Activated T-helper 17 cell treated with anti-CD3 and anti-CD28 coated beads, Interleukin-2, amount 50 U/mL, for 72 hours (primary cell): ENCODE data around the gene TCP10L. TPM values are rescaled to one million over a fixed set of nuclear protein-coding genes. Genes with fewer than 3 reads are reported as not detected.

Experiments used
- ATAC-seq: fragments of 150-1000 bp; cut with Tn5 transposase; replicated peaks from 2 replicates; pipeline ENCODE4 v1.10.0; 2021; ENCODE audit warnings: mild to moderate bottlenecking, moderate library complexity
- H3K27ac Mint-ChIP-seq: one replicate; pipeline ENCODE4 v1.8.0; 2022; ENCODE audit warnings: mixed read lengths
- H3K27me3 Mint-ChIP-seq: one replicate; pipeline ENCODE4 v1.8.0; 2022; ENCODE audit warnings: mixed read lengths
- H3K36me3 Mint-ChIP-seq: one replicate; pipeline ENCODE4 v1.8.0; 2022; ENCODE audit warnings: low read depth, mild to moderate bottlenecking, mixed read lengths
- H3K4me1 Mint-ChIP-seq: one replicate; pipeline ENCODE4 v1.8.0; 2022; ENCODE audit warnings: mixed read lengths
- H3K4me3 Mint-ChIP-seq: one replicate; pipeline ENCODE4 v1.8.0; 2022; ENCODE audit warnings: mild to moderate bottlenecking, mixed read lengths
- H3K9me3 Mint-ChIP-seq: one replicate; pipeline ENCODE4 v1.8.0; 2022; ENCODE audit warnings: mixed read lengths
- total RNA-seq, 2 donors: library from RNA; stranded (reverse); gene quantifications; one replicate each; pipeline ENCODE4 v1.2.3, GENCODE V29; 2022

The TCP10L gene
- total RNA-seq, 2 donors from 2014 or later, result 0.73 to 1.3 TPM

GRCh38 chr21:32599091-32599490 lies 13.8 kb upstream of the TCP10L start:
- peaks cover 54% of the 10 kb centered on the region for H3K36me3 Mint-ChIP-seq
- ATAC-seq, result no peak
- no peak overlapping the region for H3K4me3 Mint-ChIP-seq
- H3K9me3 Mint-ChIP-seq, result no peaks in the 10 kb centered on the region
- H3K27ac Mint-ChIP-seq, result no peak overlapping the region
- H3K4me1 Mint-ChIP-seq, result peaks cover 5% of the 10 kb centered on the region
- H3K27me3 Mint-ChIP-seq, result no peaks in the 10 kb centered on the region

- Mint-ChIP-seq H3K36me3 (peaks cover 35% of the 10 kb centered on the region), H3K27ac (no peak overlapping the region), H3K27me3 (no peaks in the 10 kb centered on the region), H3K4me1 (peaks cover 5% of the 10 kb centered on the region), H3K9me3 (no peaks in the 10 kb centered on the region), H3K4me3 (no peak overlapping the region)
- ATAC-seq, result peak; percentile 57
Observed at GRCh38 chr21:32597205-32597604, 11.9 kb upstream of the TCP10L start.

GRCh38 chr21:32595431-32595830 lies 10.1 kb upstream of the TCP10L start:
- Mint-ChIP-seq H3K36me3 (peaks cover 19% of the 10 kb centered on the region), H3K27ac (no peak overlapping the region), H3K4me3 (no peak overlapping the region), H3K9me3 (no peaks in the 10 kb centered on the region), H3K4me1 (peaks cover 5% of the 10 kb centered on the region), H3K27me3 (no peaks in the 10 kb centered on the region)
- ATAC-seq, result no peak

GRCh38 chr21:32593690-32594089 lies 8.4 kb upstream of the TCP10L start:
- H3K4me1 Mint-ChIP-seq, result peaks cover 5% of the 10 kb centered on the region
- no peak overlapping the region for H3K27ac Mint-ChIP-seq
- no peaks in the 10 kb centered on the region for H3K9me3 Mint-ChIP-seq
- H3K4me3 Mint-ChIP-seq, result no peak overlapping the region
- H3K36me3 Mint-ChIP-seq, result peaks cover 3% of the 10 kb centered on the region
- no peaks in the 10 kb centered on the region for H3K27me3 Mint-ChIP-seq
- no peak for ATAC-seq

GRCh38 chr21:32592929-32593502 lies 7.7 kb upstream of the TCP10L start:
- H3K4me1 Mint-ChIP-seq, result peaks cover 5% of the 10 kb centered on the region
- H3K4me3 Mint-ChIP-seq, result no peak overlapping the region
- H3K9me3 Mint-ChIP-seq, result no peaks in the 10 kb centered on the region
- no peak overlapping the region for H3K27ac Mint-ChIP-seq
- ATAC-seq, result no peak
- no peaks in the 10 kb centered on the region for H3K27me3 Mint-ChIP-seq
- no peaks in the 10 kb centered on the region for H3K36me3 Mint-ChIP-seq

GRCh38 chr21:32590130-32590529 lies 4.8 kb upstream of the TCP10L start:
- Mint-ChIP-seq H3K27ac (no peak overlapping the region), H3K4me1 (no peaks in the 10 kb centered on the region), H3K27me3 (no peaks in the 10 kb centered on the region), H3K4me3 (no peak overlapping the region), H3K36me3 (no peaks in the 10 kb centered on the region), H3K9me3 (no peaks in the 10 kb centered on the region)
- no peak for ATAC-seq

GRCh38 chr21:32587651-32588050 lies 2.3 kb upstream of the TCP10L start:
- H3K27ac Mint-ChIP-seq, result no peak overlapping the region
- ATAC-seq, result no peak
- no peaks in the 10 kb centered on the region for H3K4me1 Mint-ChIP-seq
- H3K27me3 Mint-ChIP-seq, result no peaks in the 10 kb centered on the region
- H3K9me3 Mint-ChIP-seq, result no peaks in the 10 kb centered on the region
- H3K36me3 Mint-ChIP-seq, result no peaks in the 10 kb centered on the region
- no peak overlapping the region for H3K4me3 Mint-ChIP-seq

- Mint-ChIP-seq H3K27ac (no peak overlapping the region), H3K9me3 (no peaks in the 10 kb centered on the region), H3K4me1 (no peaks in the 10 kb centered on the region), H3K36me3 (no peaks in the 10 kb centered on the region), H3K4me3 (no peak overlapping the region), H3K27me3 (no peaks in the 10 kb centered on the region)
- ATAC-seq, result no peak
Observed at GRCh38 chr21:32587120-32587519, 1.8 kb upstream of the TCP10L start.

- no peak for ATAC-seq
- H3K4me3 Mint-ChIP-seq, result no peak overlapping the region
Observed at GRCh38 chr21:32585970-32586369, 647 bp upstream of the TCP10L start.

GRCh38 chr21:32584472-32584871 lies 851 bp downstream of the TCP10L start:
- no peaks in the 10 kb centered on the region for H3K4me1 Mint-ChIP-seq
- H3K4me3 Mint-ChIP-seq, result no peak overlapping the region
- H3K36me3 Mint-ChIP-seq, result no peaks in the 10 kb centered on the region
- H3K9me3 Mint-ChIP-seq, result no peaks in the 10 kb centered on the region
- H3K27me3 Mint-ChIP-seq, result no peaks in the 10 kb centered on the region
- H3K27ac Mint-ChIP-seq, result no peak overlapping the region
- no peak for ATAC-seq

More at GRCh38 chr21:32585970-32586369, 647 bp upstream of the TCP10L start:
- Mint-ChIP-seq H3K36me3 (no peaks in the 10 kb centered on the region), H3K4me1 (no peaks in the 10 kb centered on the region), H3K27me3 (no peaks in the 10 kb centered on the region), H3K9me3 (no peaks in the 10 kb centered on the region), H3K27ac (no peak overlapping the region)

GRCh38 chr21:32581732-32582131 lies 3.6 kb downstream of the TCP10L start:
- H3K36me3 Mint-ChIP-seq, result no peaks in the 10 kb centered on the region
- no peak overlapping the region for H3K27ac Mint-ChIP-seq
- H3K4me1 Mint-ChIP-seq, result peaks cover 4% of the 10 kb centered on the region
- no peaks in the 10 kb centered on the region for H3K27me3 Mint-ChIP-seq
- H3K9me3 Mint-ChIP-seq, result no peaks in the 10 kb centered on the region
- H3K4me3 Mint-ChIP-seq, result no peak overlapping the region
- ATAC-seq, result no peak

- Mint-ChIP-seq H3K9me3 (no peaks in the 10 kb centered on the region), H3K27ac (no peak overlapping the region), H3K4me3 (no peak overlapping the region), H3K4me1 (peaks cover 4% of the 10 kb centered on the region), H3K27me3 (no peaks in the 10 kb centered on the region), H3K36me3 (no peaks in the 10 kb centered on the region)
- no peak for ATAC-seq
Observed at GRCh38 chr21:32580949-32581348, 4.4 kb downstream of the TCP10L start.

- H3K27ac Mint-ChIP-seq, result no peak overlapping the region
- H3K27me3 Mint-ChIP-seq, result no peaks in the 10 kb centered on the region
- no peaks in the 10 kb centered on the region for H3K36me3 Mint-ChIP-seq
- H3K4me1 Mint-ChIP-seq, result peaks cover 4% of the 10 kb centered on the region
- ATAC-seq, result peak; percentile 56
- no peaks in the 10 kb centered on the region for H3K9me3 Mint-ChIP-seq
- no peak overlapping the region for H3K4me3 Mint-ChIP-seq
Observed at GRCh38 chr21:32578107-32578691, 7.1 kb downstream of the TCP10L start.

GRCh38 chr21:32576011-32576410 lies 9.3 kb downstream of the TCP10L start:
- Mint-ChIP-seq H3K9me3 (no peaks in the 10 kb centered on the region), H3K4me1 (peaks cover 6% of the 10 kb centered on the region), H3K4me3 (no peak overlapping the region), H3K36me3 (no peaks in the 10 kb centered on the region), H3K27me3 (no peaks in the 10 kb centered on the region), H3K27ac (no peak overlapping the region)
- no peak for ATAC-seq

- no peaks in the 10 kb centered on the region for H3K27me3 Mint-ChIP-seq
- H3K9me3 Mint-ChIP-seq, result no peaks in the 10 kb centered on the region
- H3K4me1 Mint-ChIP-seq, result peaks cover 14% of the 10 kb centered on the region
- no peaks in the 10 kb centered on the region for H3K36me3 Mint-ChIP-seq
- no peak for ATAC-seq
- no peak overlapping the region for H3K27ac Mint-ChIP-seq
- no peak overlapping the region for H3K4me3 Mint-ChIP-seq
Observed at GRCh38 chr21:32574946-32575925, 10.1 kb downstream of the TCP10L start.
